Neutrophil (primary cell): ENCODE results near the gene ANKHD1.
"Not testable (repeated sequence)": the region's sequence is repeated elsewhere in the genome, so short reads cannot be mapped to it uniquely, and the experiment has no call there.

Experiments
- H3K27ac ChIP-seq: fragments of 200-600 bp; sonication (generic); 2 replicates; pipeline ENCODE4 v1.5.1; 2016; ENCODE audit warnings: mild to moderate bottlenecking, moderate library complexity
- H3K27me3 ChIP-seq: fragments of 200-600 bp; sonication (generic); 2 replicates; pipeline ENCODE4 v1.6.0; 2016; ENCODE audit warnings: mild to moderate bottlenecking
- H3K36me3 ChIP-seq: fragments of 200-600 bp; sonication (generic); 2 replicates; pipeline ENCODE4 v1.5.1; 2017
- H3K4me1 ChIP-seq, 2 experiments: fragments of 200-600 bp in 1 of 2; sonication (generic) in 1 of 2; 1 replicate in 1 of 2; 2 replicates in 1 of 2; pipeline versions ENCODE4 v1.5.1 to v1.6.1; 2013 to 2016; ENCODE audit warnings: low read depth in 1 of 2, low read length in 1 of 2, mild to moderate bottlenecking in 1 of 2, moderate library complexity in 1 of 2; ENCODE audit not compliant: control insufficient read depth in 1 of 2, insufficient read depth in 1 of 2
- H3K4me3 ChIP-seq, 2 experiments: fragments of 200-600 bp in 1 of 2; sonication (generic) in 1 of 2; 1 replicate in 1 of 2; 2 replicates in 1 of 2; pipeline ENCODE4 v1.5.1; 2013 to 2016; ENCODE audit warnings: low read depth in 1 of 2, low read length in 1 of 2, mild to moderate bottlenecking in 1 of 2, moderate library complexity in 1 of 2
- H3K9me3 ChIP-seq: fragments of 200-600 bp; sonication (generic); 2 replicates; pipeline ENCODE4 v1.5.1; 2016
- CTCF ChIP-seq: fragments of 200-600 bp; sonication (generic); IDR thresholded peaks from 2 replicates; pipeline ENCODE4 v1.5.1; 2016; ENCODE audit warnings: antibody characterized with exemption

Gene ANKHD1

DNA sequence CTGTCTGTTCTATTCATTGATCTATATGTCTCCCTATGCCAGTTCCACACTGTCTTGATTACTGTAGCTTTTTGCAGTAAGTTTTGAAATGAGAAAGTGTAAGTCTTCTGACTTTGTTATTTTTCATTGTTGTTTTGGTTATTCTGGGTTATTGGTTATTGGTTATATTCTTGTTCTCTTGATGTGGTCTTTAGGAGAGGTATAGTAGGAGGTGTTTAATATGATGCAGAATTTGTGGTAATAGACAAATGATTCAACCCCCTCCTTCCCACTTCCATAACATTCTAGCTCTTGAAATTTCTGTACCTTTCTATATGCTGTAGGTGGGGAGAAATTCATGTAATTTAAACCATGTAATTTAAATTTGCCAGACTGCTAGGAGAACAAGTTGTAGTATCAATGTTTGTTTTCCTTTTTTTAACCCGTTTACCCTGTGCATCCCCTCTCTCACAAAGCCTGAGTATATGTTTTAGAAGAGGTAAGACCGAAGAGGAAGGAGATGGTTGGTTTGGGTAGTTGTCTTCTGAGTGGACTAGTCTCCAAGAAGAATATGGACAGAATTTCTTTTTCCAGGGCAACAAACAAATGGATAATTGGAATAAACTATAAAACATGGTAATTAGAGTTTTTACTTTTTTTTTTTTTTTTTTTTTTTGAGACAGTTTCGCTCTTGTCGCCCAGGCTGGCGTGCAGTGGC is 19.2 kb downstream of the ANKHD1 start:
- Histone ChIP-seq H3K4me3 (no peak overlapping the region), H3K27me3 (no peaks in the 10 kb centered on the region), H3K27ac (peak overlapping the region; percentile 19), H3K4me1 (peaks cover 0 to 2% of the 10 kb centered on the region in 2 experiments), H3K9me3 (no peaks in the 10 kb centered on the region), H3K36me3 (no peaks in the 10 kb centered on the region)
- no peak for TF ChIP-seq CTCF

- H3K36me3 ChIP-seq, H3K4me1 ChIP-seq, H3K27me3 ChIP-seq, H3K4me3 ChIP-seq, H3K9me3 ChIP-seq, H3K27ac ChIP-seq: not testable (repeated sequence)
Observed at GRCh38 chr5:140421375-140421774, 19.7 kb downstream of the ANKHD1 start.

- Histone ChIP-seq H3K27ac (no peak overlapping the region), H3K36me3 (no peaks in the 10 kb centered on the region), H3K27me3 (no peaks in the 10 kb centered on the region), H3K9me3 (no peaks in the 10 kb centered on the region), H3K4me1 (peaks cover 0 to 2% of the 10 kb centered on the region in 2 experiments), H3K4me3 (no peak overlapping the region)
- TF ChIP-seq CTCF = no peak
Observed at GRCh38 chr5:140423609-140424008, 22.0 kb downstream of the ANKHD1 start.

- no peaks in the 10 kb centered on the region for H3K9me3 ChIP-seq
- peaks cover 0 to 2% of the 10 kb centered on the region in 2 experiments for H3K4me1 ChIP-seq
- H3K27ac ChIP-seq = no peak overlapping the region
- TF ChIP-seq CTCF = no peak
- no peaks in the 10 kb centered on the region for H3K27me3 ChIP-seq
- no peaks in the 10 kb centered on the region for H3K36me3 ChIP-seq
- no peak overlapping the region for H3K4me3 ChIP-seq
Observed at GRCh38 chr5:140424135-140424534, 22.5 kb downstream of the ANKHD1 start.

GRCh38 chr5:140427726-140428125 is 26.1 kb downstream of the ANKHD1 start:
- not testable (repeated sequence) for H3K4me3 ChIP-seq, H3K4me1 ChIP-seq, H3K9me3 ChIP-seq, H3K36me3 ChIP-seq, H3K27me3 ChIP-seq, H3K27ac ChIP-seq

DNA sequence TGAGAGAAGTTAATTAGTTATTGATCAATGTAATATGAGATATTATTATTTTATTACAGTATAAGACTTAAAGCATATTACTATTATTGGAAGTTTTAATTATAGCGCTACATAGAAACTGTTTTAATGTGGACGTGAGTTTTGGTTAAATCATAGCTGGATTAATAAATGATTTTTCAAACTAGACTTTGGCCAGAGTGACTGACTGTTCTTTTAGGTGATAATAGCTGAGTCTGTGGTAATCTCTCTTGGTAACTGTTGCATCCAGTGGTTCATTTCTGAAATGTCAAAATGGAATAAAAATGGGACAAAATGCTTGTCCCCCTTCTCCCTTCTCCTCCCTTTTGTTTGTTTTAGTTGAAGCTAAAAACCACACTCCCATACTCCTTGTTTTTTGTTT is 28.1 kb downstream of the ANKHD1 start:
- Histone ChIP-seq H3K27ac (no peak overlapping the region), H3K9me3 (no peaks in the 10 kb centered on the region), H3K27me3 (no peaks in the 10 kb centered on the region), H3K4me3 (no peak overlapping the region), H3K36me3 (no peaks in the 10 kb centered on the region), H3K4me1 (peaks cover 0 to 6% of the 10 kb centered on the region in 2 experiments)
- no peak for TF ChIP-seq CTCF
